Mesenchymal stem cell (in vitro differentiated cells and primary cell): ENCODE data around the gene ATP6AP2. TPM values are rescaled to one million over a fixed set of nuclear protein-coding genes. Genes with fewer than 3 reads are reported as not detected.

ENCODE experiments used
- DNase-seq: peaks from one replicate; pipeline ENCODE4 v3.0.0-alpha.2; 2013
- H2AFZ ChIP-seq: one replicate; pipeline ENCODE4 v1.6.1; 2013; ENCODE audit warnings: low read depth, mild to moderate bottlenecking, control low read depth, inconsistent platforms, low read length, moderate library complexity
- H2AK5ac ChIP-seq: 2 replicates; pipeline ENCODE4 v1.6.1; 2013; ENCODE audit warnings: low read length, moderate library complexity, mild to moderate bottlenecking, inconsistent platforms; ENCODE audit not compliant: severe bottlenecking
- H2BK120ac ChIP-seq: one replicate; pipeline ENCODE4 v1.6.1; 2013; ENCODE audit warnings: low read depth, mild to moderate bottlenecking, inconsistent platforms, low read length, moderate library complexity
- H2BK12ac ChIP-seq, 2 experiments: one replicate each; pipeline ENCODE4 v1.6.1; 2013; ENCODE audit warnings: inconsistent platforms in 2 of 2, low read length in 2 of 2, mild to moderate bottlenecking in 2 of 2, moderate library complexity in 2 of 2, control low read depth in 1 of 2
- H2BK15ac ChIP-seq: one replicate; pipeline ENCODE4 v1.6.1; 2013; ENCODE audit warnings: mild to moderate bottlenecking, low read depth, inconsistent platforms; ENCODE audit not compliant: poor library complexity, severe bottlenecking
- H2BK5ac ChIP-seq: 2 replicates; pipeline ENCODE4 v1.6.1; 2013; ENCODE audit warnings: low read depth, mild to moderate bottlenecking, low read length, control low read depth, inconsistent platforms; ENCODE audit not compliant: poor library complexity, severe bottlenecking
- H3K14ac ChIP-seq, 2 experiments: one replicate each; pipeline ENCODE4 v1.6.1; 2013; ENCODE audit warnings: inconsistent platforms in 2 of 2, low read length in 2 of 2, control low read depth in 1 of 2, mild to moderate bottlenecking in 1 of 2, moderate library complexity in 1 of 2
- H3K18ac ChIP-seq, 2 experiments: one replicate each; pipeline ENCODE4 v1.6.1; 2013; ENCODE audit warnings: inconsistent platforms in 2 of 2, low read length in 2 of 2, control low read depth in 1 of 2, low read depth in 1 of 2, mild to moderate bottlenecking in 1 of 2
- H3K23ac ChIP-seq, 2 experiments: one replicate each; pipeline ENCODE4 v1.6.1; 2013; ENCODE audit warnings: inconsistent platforms in 2 of 2, low read length in 2 of 2, mild to moderate bottlenecking in 2 of 2, moderate library complexity in 2 of 2, control low read depth in 1 of 2
- H3K27ac ChIP-seq: 2 replicates; pipeline ENCODE4 v1.5.1; 2013; ENCODE audit warnings: mild to moderate bottlenecking, moderate library complexity, low read length, control low read depth, inconsistent platforms; ENCODE audit not compliant: poor library complexity, severe bottlenecking
- H3K27me3 ChIP-seq, 2 experiments: 2 replicates each; pipeline versions ENCODE4 v1.6.1 to v1.7.0; 2013; ENCODE audit warnings: low read length in 2 of 2, mild to moderate bottlenecking in 2 of 2, moderate library complexity in 2 of 2, control low read depth in 1 of 2, inconsistent platforms in 1 of 2; ENCODE audit not compliant: control insufficient read depth in 1 of 2, insufficient read depth in 1 of 2
- H3K36me3 ChIP-seq, 2 experiments: 2 replicates each; pipeline versions ENCODE4 v1.6.1 to v1.7.0; 2013; ENCODE audit warnings: low read length in 2 of 2, control low read depth in 1 of 2, inconsistent platforms in 1 of 2, low read depth in 1 of 2, mild to moderate bottlenecking in 1 of 2; ENCODE audit not compliant: insufficient read depth in 2 of 2, control insufficient read depth in 1 of 2
- H3K4ac ChIP-seq, 2 experiments: one replicate each; pipeline ENCODE4 v1.6.1; 2013; ENCODE audit warnings: inconsistent platforms in 2 of 2, low read length in 2 of 2, mild to moderate bottlenecking in 2 of 2, moderate library complexity in 2 of 2, control low read depth in 1 of 2, low read depth in 1 of 2
- H3K4me1 ChIP-seq: 2 replicates; pipeline ENCODE4 v1.6.1; 2013; ENCODE audit warnings: low read depth, low read length, control low read depth; ENCODE audit not compliant: control insufficient read depth, insufficient read depth
- H3K4me2 ChIP-seq: 2 replicates; pipeline ENCODE4 v1.6.1; 2013; ENCODE audit warnings: low read length, mild to moderate bottlenecking, inconsistent platforms; ENCODE audit not compliant: poor library complexity, severe bottlenecking
- H3K4me3 ChIP-seq, 2 experiments: 2 replicates each; pipeline versions ENCODE4 v1.5.1 to v1.7.0; 2013; ENCODE audit warnings: low read length in 2 of 2, mild to moderate bottlenecking in 2 of 2, control low read depth in 1 of 2, low read depth in 1 of 2; ENCODE audit not compliant: insufficient read depth in 1 of 2
- H3K79me1 ChIP-seq: replicated peaks from 2 replicates; pipeline ENCODE4 v1.6.1; 2013; ENCODE audit warnings: mild to moderate bottlenecking, control low read depth, low read length, inconsistent platforms; ENCODE audit not compliant: poor library complexity, severe bottlenecking
- H3K9ac ChIP-seq: 2 replicates; pipeline ENCODE4 v1.7.0; 2013; ENCODE audit warnings: mild to moderate bottlenecking, low read length, moderate library complexity
- H3K9me3 ChIP-seq: 2 replicates; pipeline ENCODE4 v1.7.0; 2013; ENCODE audit warnings: mild to moderate bottlenecking, low read length; ENCODE audit not compliant: control insufficient read depth
- H4K8ac ChIP-seq: one replicate; pipeline ENCODE4 v1.6.1; 2013; ENCODE audit warnings: inconsistent platforms, mild to moderate bottlenecking, low read length, moderate library complexity
- H4K91ac ChIP-seq: one replicate; pipeline ENCODE4 v1.6.1; 2013; ENCODE audit warnings: mild to moderate bottlenecking, low read length, inconsistent platforms
- WGBS: methylation state at CpG from one replicate; pipeline ENCODE4 v1.1.7; 2013; ENCODE audit warnings: mixed read lengths; 5-methylcytosine and 5-hydroxymethylcytosine counted together
- polyA plus RNA-seq, 2 experiments: library from polyadenylated mRNA; stranded (reverse); fragments of 200-250 nt; gene quantifications; one replicate each; pipeline ENCODE4 v1.2.3, GENCODE V29; 2013

ATP6AP2 gene, protein sequence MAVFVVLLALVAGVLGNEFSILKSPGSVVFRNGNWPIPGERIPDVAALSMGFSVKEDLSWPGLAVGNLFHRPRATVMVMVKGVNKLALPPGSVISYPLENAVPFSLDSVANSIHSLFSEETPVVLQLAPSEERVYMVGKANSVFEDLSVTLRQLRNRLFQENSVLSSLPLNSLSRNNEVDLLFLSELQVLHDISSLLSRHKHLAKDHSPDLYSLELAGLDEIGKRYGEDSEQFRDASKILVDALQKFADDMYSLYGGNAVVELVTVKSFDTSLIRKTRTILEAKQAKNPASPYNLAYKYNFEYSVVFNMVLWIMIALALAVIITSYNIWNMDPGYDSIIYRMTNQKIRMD
- polyA plus RNA-seq (2013, experiment 1 of 2) = 124 TPM
- 132 TPM for polyA plus RNA-seq (2013, experiment 2 of 2)

GRCh38 chrX:40580537-40581335 is at the start of gene ATP6AP2:
Gene ATP6AP2 (plus strand): TSS chrX:40580970. CDS start chrX:40581066, 96 bp downstream.
- Histone ChIP-seq H2BK120ac (no peak within 1 kb of the TSS), H2AK5ac (no peak within 1 kb of the TSS), H2BK5ac (peak within 1 kb of the TSS; percentile 44), H2AFZ (peak within 1 kb of the TSS; percentile 89), H3K18ac (peak within 1 kb of the TSS; percentile 83 to 94), H3K23ac (no peak within 1 kb of the TSS), H3K4ac (peak within 1 kb of the TSS in 1 of 2 experiments; percentile 7), H3K4me2 (peak within 1 kb of the TSS; percentile 56), H3K9ac (peak within 1 kb of the TSS; percentile 93), H3K4me3 (peak within 1 kb of the TSS; percentile 87 to 96), H3K79me1 (no peaks in the 10 kb centered on the region), H2BK12ac (no peak within 1 kb of the TSS), H4K91ac (peak within 1 kb of the TSS; percentile 39), H3K27me3 (peaks cover 0 to 44% of the 10 kb centered on the region in 2 experiments), H2BK15ac (no peak within 1 kb of the TSS), H3K14ac (peak within 1 kb of the TSS in 1 of 2 experiments; percentile 91), H3K9me3 (no peaks in the 10 kb centered on the region), H3K27ac (peak within 1 kb of the TSS; percentile 69), H4K8ac (peak within 1 kb of the TSS; percentile 82), H3K36me3 (no peaks in the 10 kb centered on the region), H3K4me1 (peaks cover 5% of the 10 kb centered on the region)
- peak; percentile 94 for DNase-seq
- WGBS = under 1% methylated on average over 48 of the region's 89 CpGs

DNA sequence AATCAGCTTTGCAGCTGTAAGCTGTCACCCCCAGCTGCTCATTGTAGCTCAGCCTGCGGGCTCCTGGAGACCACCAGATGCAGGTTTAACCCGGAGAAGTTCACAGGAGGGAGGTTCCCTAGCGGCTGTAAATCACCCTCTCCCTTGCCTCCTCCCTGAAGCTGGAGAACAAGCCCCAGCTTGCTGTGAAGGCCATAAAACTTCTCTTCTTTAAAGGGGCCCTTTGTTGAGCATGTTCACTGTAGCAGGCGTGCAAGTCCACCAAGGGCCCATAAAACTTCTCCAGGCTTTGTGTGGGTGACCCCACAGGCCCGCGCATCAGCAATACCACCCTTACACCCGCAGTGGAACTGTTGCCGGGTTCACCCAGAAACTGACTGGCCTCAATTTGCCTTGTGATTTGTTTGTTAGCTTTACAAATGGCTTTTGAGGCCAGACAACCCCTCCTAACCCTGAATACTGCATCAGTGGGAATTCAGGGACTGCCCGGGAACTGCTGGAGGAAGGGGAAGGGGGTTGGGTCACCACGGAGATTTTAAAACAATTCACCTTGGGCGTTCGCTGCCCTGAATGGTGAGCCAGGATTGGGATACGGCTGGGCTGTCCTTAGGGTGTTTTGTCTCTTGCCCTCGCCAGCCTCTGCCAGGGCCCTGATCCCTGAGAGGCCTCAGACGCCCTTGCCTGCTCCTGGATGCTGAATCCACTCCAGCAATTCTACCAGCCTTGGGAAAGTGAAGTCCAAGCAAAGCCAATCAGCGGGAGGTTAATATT is 49.5 kb upstream of the ATP6AP2 start:
- H2AK5ac ChIP-seq = no peak overlapping the region
- WGBS = 25% methylated on average over 8 of the region's 16 CpGs
- H3K14ac ChIP-seq = no peak overlapping the region
- H3K79me1 ChIP-seq = no peaks in the 10 kb centered on the region
- peak overlapping the region; percentile 23 for H4K8ac ChIP-seq
- H3K36me3 ChIP-seq = no peaks in the 10 kb centered on the region
- H2BK5ac ChIP-seq = peak overlapping the region; percentile 46
- peak overlapping the region; percentile 74 for H3K27ac ChIP-seq
- peak overlapping the region; percentile 15 for H4K91ac ChIP-seq
- no peak overlapping the region for H2BK120ac ChIP-seq
- no peak overlapping the region for H2AFZ ChIP-seq
- H3K27me3 ChIP-seq = peaks cover 0 to 71% of the 10 kb centered on the region in 2 experiments
- H3K9me3 ChIP-seq = no peaks in the 10 kb centered on the region
- H3K4ac ChIP-seq = no peak overlapping the region
- no peak overlapping the region for H3K4me3 ChIP-seq
- H2BK12ac ChIP-seq = no peak overlapping the region
- H3K18ac ChIP-seq = no peak overlapping the region
- H3K4me1 ChIP-seq = peaks cover 9% of the 10 kb centered on the region
- no peak overlapping the region for H3K4me2 ChIP-seq
- H3K23ac ChIP-seq = no peak overlapping the region
- DNase-seq = no peak
- no peak overlapping the region for H2BK15ac ChIP-seq
- no peak overlapping the region for H3K9ac ChIP-seq

GRCh38 chrX:40537310-40537709 is 43.5 kb upstream of the ATP6AP2 start:
- H3K14ac ChIP-seq = no peak overlapping the region
- no peak overlapping the region for H2AK5ac ChIP-seq
- H3K18ac ChIP-seq = no peak overlapping the region
- H3K27me3 ChIP-seq = peaks cover 0 to 64% of the 10 kb centered on the region in 2 experiments
- H3K23ac ChIP-seq = no peak overlapping the region
- H2BK15ac ChIP-seq = no peak overlapping the region
- H2AFZ ChIP-seq = no peak overlapping the region
- peaks cover 3% of the 10 kb centered on the region for H3K4me1 ChIP-seq
- H3K4ac ChIP-seq = no peak overlapping the region
- no peaks in the 10 kb centered on the region for H3K36me3 ChIP-seq
- no peak overlapping the region for H3K27ac ChIP-seq
- no peaks in the 10 kb centered on the region for H3K79me1 ChIP-seq
- no peak overlapping the region for H3K4me3 ChIP-seq
- no peaks in the 10 kb centered on the region for H3K9me3 ChIP-seq
- no peak overlapping the region for H4K8ac ChIP-seq
- no peak overlapping the region for H3K4me2 ChIP-seq
- no peak overlapping the region for H4K91ac ChIP-seq
- no peak overlapping the region for H3K9ac ChIP-seq
- WGBS = 81% methylated on average over 3 of the region's 4 CpGs
- DNase-seq = no peak
- no peak overlapping the region for H2BK120ac ChIP-seq
- no peak overlapping the region for H2BK5ac ChIP-seq
- H2BK12ac ChIP-seq = no peak overlapping the region
